ENCODE data around the gene TAB2. TPM values are rescaled to one million over a fixed set of nuclear protein-coding genes. Genes with fewer than 3 reads are reported as not detected.

Gene TAB2
- total RNA-seq, 4 donors from 2014 or later: 32.5 to 71.4 (median 43.8) TPM

- TF ChIP-seq POLR2A (IDR thresholded peaks at IDR 0.05): no peak
- TF ChIP-seq, protein P1, sequence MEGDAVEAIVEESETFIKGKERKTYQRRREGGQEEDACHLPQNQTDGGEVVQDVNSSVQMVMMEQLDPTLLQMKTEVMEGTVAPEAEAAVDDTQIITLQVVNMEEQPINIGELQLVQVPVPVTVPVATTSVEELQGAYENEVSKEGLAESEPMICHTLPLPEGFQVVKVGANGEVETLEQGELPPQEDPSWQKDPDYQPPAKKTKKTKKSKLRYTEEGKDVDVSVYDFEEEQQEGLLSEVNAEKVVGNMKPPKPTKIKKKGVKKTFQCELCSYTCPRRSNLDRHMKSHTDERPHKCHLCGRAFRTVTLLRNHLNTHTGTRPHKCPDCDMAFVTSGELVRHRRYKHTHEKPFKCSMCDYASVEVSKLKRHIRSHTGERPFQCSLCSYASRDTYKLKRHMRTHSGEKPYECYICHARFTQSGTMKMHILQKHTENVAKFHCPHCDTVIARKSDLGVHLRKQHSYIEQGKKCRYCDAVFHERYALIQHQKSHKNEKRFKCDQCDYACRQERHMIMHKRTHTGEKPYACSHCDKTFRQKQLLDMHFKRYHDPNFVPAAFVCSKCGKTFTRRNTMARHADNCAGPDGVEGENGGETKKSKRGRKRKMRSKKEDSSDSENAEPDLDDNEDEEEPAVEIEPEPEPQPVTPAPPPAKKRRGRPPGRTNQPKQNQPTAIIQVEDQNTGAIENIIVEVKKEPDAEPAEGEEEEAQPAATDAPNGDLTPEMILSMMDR (IDR thresholded peaks at IDR 0.05): no peak
- DNase-seq (ENCODE audit: low spot score in 2 of 2): no peak
- WGBS, 2 donors: 77 to 90% methylated on average over 3 of the region's 3 CpGs
- H3K4me3 ChIP-seq (ENCODE audit: low read depth, poor library complexity, severe bottlenecking): no peak overlapping the region
- intact Hi-C loops (cut with DNase I; ENCODE audit: low total_unique reads): no loop called here
Measured at GRCh38 chr6:149389509-149390297, 72.2 kb downstream of the TAB2 start.

- WGBS, 2 donors: 98 to 100% methylated on average over 6 of the region's 6 CpGs
- DNase-seq (ENCODE audit: low spot score in 2 of 2): no peak
- no peak overlapping the region for H3K4me3 ChIP-seq (ENCODE audit: low read depth, poor library complexity, severe bottlenecking)
- intact Hi-C loops (cut with DNase I; ENCODE audit: low total_unique reads): no loop called here
- no peak for TF ChIP-seq POLR2A (IDR thresholded peaks at IDR 0.05)
- TF ChIP-seq, protein P1 (IDR thresholded peaks at IDR 0.05): no peak
Measured at GRCh38 chr6:149392093-149392492, 74.6 kb downstream of the TAB2 start.

DNA sequence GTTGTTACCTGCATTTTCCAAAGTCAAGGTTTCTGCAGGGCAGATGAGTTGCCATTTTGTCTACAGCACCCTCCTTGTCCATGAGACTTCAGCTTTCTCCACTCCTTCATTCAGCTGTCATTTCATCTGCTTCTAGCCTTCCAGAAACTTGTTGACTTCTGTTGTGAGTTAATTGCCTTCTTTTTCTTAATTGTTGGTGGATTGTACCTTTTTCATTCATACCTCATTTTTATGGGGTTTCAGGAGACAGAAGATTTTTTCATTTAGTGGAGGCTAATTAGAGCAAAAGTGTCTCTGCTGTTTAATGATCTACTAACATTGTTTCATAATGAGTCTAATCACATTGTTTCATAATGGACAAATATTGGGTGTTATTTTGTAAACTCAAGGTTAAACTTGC is 75.0 kb downstream of the TAB2 start:
- TF ChIP-seq, protein P1 (IDR thresholded peaks at IDR 0.05): no peak
- no peak for TF ChIP-seq POLR2A (IDR thresholded peaks at IDR 0.05)
- no peak for DNase-seq (ENCODE audit: low spot score in 2 of 2)
- intact Hi-C loops (cut with DNase I; ENCODE audit: low total_unique reads): no loop called here
- H3K4me3 ChIP-seq (ENCODE audit: low read depth, poor library complexity, severe bottlenecking): no peak overlapping the region

- TF ChIP-seq, protein P1 (IDR thresholded peaks at IDR 0.05): no peak
- no peak for TF ChIP-seq POLR2A (IDR thresholded peaks at IDR 0.05)
- no peak overlapping the region for H3K4me3 ChIP-seq (ENCODE audit: low read depth, poor library complexity, severe bottlenecking)
- DNase-seq (ENCODE audit: low spot score in 2 of 2): no peak
- intact Hi-C loops (cut with DNase I; ENCODE audit: low total_unique reads): no loop called here
Measured at GRCh38 chr6:149393002-149393679, 75.6 kb downstream of the TAB2 start.

- no peak overlapping the region for H3K4me3 ChIP-seq (ENCODE audit: low read depth, poor library complexity, severe bottlenecking)
- TF ChIP-seq, protein P1 (IDR thresholded peaks at IDR 0.05): no peak
- TF ChIP-seq POLR2A (IDR thresholded peaks at IDR 0.05): no peak
- intact Hi-C loops (cut with DNase I; ENCODE audit: low total_unique reads): no loop called here
- DNase-seq (ENCODE audit: low spot score in 2 of 2): no peak
Measured at GRCh38 chr6:149395185-149395584, 77.7 kb downstream of the TAB2 start.
